Measurements from ENCODE around the gene FAM47E.

FAM47E gene, protein sequence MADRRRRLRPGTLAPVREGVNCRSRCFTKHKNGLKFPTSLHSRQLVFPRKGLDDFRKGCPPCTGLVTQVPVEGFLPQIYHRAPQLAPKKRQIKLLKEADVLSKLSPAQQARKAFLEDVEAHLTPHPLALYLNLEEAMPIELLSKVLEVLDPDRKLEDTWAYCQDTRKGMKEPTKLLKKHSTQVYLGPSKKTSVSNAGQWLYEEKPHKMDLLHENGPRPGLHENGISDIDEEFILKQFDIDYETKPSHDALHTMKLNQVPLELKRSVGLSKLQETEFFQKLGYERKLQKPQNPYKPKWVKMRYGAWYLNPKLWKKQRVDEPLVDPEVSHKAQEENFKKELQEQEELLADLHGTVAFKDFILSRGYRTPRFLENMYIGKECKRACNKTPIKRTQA

DNA sequence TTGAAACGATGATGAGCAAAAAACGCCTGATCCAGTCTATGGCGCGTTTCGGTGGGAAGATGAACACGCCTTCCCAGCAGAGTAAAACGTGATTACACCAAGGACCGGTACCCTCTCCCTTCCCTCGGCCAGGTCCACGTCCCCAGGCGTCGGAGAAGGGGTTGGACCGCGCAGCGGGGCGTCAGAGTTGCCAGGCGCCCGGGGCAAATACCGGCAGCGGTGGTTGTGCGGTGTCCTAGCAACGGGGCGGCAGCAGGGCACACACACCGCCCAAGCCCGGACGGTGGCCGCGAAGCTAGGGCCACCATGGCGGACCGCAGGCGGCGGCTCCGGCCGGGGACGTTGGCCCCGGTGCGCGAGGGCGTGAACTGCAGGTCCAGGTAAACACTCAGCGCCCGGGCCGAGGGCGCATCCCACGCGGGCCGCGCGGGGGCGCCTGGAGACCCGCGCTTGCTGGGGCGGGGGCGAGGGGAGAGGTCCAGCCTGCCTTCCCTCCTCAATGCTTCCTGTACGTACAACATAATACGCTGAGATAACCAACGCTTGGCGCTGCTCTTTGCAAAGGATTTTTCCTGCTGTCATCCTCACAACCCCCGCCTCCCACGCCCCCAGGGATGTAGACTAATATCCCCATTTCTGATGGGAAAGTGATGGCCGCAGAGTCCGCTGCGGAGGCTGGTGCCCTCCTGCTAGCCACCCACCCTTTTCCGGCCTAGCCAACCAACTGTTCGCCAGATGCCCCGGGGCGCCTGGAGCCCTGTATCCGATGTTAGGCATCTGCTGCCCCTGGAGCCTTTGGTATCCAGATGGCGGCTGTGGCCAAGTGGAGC is at the start of gene FAM47E:
FAM47E (plus strand) TSS at position 281 of the 830 bp plus-strand sequence; CDS start at position 307, 26 bp downstream.
- DNase-seq, result peak; percentile 6

GRCh38 chr4:76203541-76203940 is 48.0 kb upstream of the FAM47E start:
- DNase-seq, result no peak

GRCh38 chr4:76204936-76205335 is 46.6 kb upstream of the FAM47E start:
- no peak for DNase-seq

DNA sequence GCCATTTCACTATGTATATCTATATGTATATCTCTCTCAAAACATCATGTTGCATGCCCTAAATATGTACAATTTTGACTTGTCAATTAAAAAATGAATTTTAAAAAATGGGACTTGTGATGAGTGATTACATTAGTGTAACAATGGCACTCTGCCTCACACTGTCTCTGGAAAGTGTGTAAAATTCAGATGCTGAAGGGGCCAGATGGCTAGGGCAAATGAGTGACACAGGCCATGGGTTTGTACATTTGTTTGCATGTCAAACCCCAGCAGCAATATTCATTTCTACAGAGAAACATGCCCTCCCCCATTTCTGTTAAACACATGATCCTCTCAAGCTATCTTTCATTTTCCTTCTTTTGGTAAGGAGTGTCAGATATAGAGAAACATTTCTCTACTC is 46.0 kb upstream of the FAM47E start:
- DNase-seq, result no peak

- DNase-seq, result no peak
Measured at GRCh38 chr4:76206222-76206942, 45.1 kb upstream of the FAM47E start.

DNA sequence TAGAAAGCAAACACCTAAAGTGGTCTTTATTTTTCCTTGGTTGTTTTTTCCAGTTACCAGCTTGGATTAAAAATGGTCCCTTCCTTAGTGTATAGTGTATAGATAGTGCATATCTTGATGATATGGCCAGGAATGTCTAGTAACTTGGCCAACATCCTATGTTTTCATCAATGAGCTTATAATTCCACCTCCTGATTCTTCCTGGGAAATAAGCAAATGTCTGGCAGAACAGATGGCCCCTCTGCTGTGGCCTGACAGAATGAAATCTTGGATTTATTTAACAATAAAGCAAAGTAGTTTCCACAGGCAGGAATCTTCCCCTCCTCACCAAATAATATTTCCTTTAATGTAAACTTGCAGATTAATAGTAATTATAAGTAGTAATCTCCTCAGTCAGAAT is 44.0 kb upstream of the FAM47E start:
- DNase-seq, result no peak

DNA sequence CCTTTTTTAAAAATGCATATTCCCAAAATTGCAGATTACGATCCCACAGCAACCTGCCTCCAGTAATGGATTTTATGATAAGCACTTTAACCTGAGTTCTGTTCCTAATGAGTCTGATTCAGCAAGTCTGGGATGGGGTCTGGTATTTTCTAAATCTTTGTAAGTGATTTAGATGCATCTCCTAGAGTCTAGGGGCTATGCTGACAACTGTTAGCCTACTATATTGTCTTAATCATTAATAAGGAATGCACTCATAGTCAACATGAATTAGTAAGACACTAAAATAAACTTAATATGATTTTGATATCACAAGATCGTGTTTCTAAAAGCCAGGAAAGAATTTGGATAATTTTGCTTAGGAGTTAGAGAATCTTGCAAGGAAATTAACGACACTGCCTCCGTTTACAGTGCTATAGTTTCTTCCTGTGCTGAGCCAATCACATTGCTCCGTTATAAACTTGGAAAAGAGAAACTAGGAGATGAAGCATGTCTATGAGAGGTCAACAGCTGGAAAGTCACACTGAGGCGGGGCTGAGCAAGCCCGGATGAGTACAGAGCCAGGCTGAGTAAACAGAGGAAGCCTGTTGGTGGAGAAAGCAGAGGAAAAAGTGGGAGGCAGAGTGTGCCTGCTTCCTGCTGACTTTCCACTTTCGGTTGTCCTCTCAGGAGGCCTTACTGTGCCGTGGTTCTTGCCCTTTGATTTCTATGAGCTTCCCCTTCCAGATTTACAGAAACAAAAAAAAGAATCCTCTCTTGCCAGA is 43.3 kb upstream of the FAM47E start:
- DNase-seq, result no peak

DNA sequence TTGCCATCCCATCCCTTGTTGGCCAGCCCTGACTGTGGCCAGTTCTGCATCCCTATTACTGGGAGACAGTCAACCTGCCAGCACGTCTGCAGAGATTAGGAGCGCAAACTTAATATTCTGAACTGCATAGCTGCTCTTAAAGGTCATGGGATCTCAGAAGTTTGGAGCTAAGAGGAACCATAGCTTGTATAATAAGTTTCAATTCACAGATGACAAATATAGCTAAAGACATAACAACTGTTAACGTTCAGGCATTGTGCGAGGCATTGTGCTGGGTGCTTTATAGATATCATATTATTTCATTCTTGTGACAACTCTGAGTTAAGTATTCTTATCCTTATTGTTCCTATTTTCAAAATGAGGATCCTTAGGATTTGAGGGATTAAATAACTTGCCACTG is 41.6 kb upstream of the FAM47E start:
- DNase-seq, result no peak

DNA sequence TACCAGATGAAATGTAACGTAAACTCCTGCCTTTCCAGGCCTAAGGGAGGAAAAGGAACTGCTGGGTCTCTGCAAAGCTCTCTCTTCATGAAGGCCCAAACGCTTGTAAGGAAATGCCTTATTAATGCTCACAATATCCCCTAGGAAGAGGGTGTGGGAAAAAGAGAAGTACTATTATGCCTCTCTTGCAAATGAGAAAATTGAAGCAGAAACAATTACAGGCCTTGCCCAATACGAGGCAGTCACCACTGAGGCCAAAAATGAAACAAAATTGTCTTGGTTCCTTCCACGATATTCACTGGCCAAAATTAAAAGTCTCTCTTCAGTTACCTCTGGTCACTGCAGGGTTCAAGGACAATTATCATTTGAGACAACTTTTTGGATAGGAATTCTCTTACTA is 41.1 kb upstream of the FAM47E start:
- no peak for DNase-seq

DNA sequence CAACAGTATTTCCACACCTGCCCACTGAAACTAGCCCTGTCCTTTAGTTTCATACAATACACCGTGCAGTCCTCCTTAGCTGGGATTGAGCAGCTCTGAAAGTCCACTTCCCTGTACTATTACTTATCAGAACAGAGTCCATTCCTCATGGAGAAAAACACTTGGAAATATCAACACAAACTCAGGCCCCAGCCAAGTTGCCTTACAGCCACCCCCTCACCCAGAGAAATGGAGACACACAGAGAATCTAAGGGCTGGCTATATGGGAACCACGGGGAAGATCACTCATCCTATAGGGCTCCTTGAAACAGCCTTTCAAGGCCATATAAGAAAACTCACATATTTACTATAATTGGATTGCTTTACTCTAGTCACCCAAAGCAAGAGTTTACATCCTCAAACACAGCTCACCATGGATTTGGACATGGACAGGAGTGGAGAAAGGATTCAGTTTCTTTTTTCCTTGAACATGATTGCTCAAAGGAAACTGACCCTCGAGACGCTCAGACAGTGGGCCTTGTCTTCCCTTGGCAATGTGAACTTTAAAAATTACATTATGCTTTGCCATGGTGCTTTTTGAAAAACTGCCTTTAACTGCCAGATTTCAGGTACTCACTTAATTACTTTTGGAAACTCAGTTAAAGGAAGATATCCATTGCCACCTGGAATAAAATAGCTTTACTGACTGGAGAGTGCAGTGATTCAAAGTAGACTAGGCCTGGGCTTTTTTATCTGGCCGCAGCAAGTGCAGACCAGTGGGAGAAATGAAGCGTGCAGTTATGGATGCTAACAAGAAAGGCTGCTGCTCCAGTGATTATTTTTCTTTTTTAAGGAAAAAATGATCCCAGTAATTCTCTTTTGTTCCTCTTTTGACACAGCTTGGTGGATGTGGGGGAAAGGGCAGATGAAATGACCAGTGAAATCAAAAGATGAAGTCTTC is 39.5 kb upstream of the FAM47E start:
- DNase-seq, result no peak

- no peak for DNase-seq
Measured at GRCh38 chr4:76212851-76213414, 38.6 kb upstream of the FAM47E start.

DNA sequence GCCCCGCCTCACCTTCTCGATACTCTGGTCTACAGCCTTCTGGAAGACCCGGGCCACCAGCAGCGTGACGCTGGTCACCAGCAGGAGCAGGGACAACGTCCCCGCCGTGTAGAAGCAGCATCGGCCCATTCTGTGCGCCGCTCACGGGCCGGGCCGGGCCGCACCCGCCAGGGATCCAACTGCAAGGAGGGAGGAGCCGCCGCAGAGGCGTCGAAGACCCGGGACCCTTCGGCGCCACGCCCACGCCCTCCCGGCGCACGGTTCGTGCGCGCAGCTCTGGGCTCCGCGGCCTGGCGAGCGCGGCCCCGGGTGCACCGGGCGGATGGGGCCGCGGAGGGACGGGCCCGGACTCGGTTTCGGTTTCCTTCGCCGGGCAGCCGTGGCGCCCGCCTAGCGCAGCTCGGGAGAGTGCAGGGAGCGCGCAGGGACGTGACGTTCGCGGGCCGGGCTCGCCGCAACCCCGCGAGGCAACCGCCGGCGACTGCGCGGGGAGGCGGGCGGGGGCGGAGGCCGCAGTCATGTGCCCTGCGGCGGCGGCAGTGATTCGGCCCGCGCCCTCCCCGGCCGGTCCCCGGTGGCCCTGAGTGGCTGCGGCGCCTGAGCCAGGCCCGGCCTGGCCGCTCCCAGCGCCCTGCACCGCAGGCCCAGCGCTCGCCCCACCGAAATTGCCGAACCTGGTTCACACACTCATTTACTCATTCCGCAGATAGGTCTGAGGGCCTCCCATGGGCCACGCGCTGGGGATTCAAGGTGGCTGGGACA is 37.9 kb upstream of the FAM47E start, which contains the start of gene SCARB2:
SCARB2 (minus strand) TSS at position 410 of the 762 bp plus-strand sequence; CDS start at position 129, 281 bp downstream.
- DNase-seq, result no peak

DNA sequence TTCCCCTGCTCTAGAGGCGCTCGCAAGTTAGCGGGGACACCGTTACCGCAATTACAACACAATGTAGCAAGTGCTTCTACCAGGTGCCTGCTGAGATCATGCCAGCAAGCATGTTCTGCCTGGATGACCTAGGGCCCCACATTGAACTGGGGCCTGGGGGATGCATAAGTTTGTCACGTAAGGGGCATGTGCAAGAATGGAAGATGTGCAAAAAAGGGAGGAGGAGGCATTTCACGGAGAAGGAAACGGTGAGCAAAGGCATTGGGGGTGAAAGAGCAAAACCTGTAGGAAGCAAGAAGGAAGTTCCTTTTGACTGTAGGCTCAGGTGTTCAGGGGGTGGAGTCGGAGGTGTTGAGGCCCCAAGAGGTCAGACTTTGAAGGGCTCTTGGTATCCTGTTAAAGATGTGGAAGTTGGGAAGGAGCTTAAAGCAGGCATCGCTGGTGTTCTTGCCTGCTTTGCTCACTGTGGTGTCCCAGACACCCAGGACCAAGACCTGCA is 37.3 kb upstream of the FAM47E start:
- DNase-seq, result no peak

DNA sequence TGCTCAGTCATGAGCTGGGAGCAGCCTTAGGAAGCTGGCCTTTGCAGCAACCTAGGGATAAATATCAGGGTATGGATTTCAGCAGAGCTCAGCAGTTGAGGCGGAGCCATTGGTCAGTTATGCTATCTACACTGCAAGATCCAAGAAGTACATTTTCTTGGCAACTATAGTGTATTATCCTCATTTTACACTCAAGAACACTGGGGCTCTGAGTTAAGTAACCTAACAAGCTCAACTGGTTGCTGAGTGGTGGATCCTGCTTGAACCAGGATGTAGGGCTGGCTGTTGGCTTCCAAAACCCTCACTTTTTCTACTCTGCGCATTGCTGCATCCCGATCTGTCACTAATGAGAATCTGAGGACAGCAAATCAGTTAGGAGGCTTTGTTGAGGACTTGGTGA is 36.4 kb upstream of the FAM47E start:
- DNase-seq, result no peak

DNA sequence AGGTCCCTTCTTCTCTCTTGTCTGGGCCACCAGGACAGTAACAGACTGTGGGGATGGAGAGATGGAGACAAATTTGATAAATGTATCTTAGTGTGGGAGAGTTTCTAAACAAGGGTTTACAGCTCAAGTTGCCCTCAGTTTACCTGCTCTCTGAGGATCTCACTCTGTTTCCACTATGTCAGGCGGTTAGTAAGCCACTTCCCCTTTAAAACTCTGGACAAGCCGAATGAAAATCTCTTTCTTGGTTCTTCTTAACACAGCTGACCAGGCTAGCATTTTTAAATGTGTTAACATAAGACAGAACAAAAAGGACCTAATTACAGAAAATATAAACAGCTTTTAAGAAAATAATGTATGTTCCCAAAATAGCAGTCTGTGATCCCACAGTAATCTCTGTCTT is 35.0 kb upstream of the FAM47E start:
- no peak for DNase-seq

GRCh38 chr4:76216975-76217814 is 34.3 kb upstream of the FAM47E start:
- no peak for DNase-seq

- DNase-seq, result no peak
Measured at GRCh38 chr4:76219299-76220055, 32.0 kb upstream of the FAM47E start.

GRCh38 chr4:76224171-76224570 is 27.4 kb upstream of the FAM47E start:
- DNase-seq, result no peak
